HEK293T (cell line): ENCODE measurements around the gene RHCE.
"Not testable (repeated sequence)": the region's sequence is repeated elsewhere in the genome, so short reads cannot be mapped to it uniquely, and the experiment has no call there.

Source experiments
- CTCF ChIA-PET: fragments of 350-600 bp; formaldehyde crosslinking; extraction: SDS; loops from one replicate; lab custom pipeline; 2021; ENCODE audit warnings: antibody characterized with exemption, inconsistent platforms; lab: Yijun Ruan, JAX
- POLR2A ChIA-PET: fragments of 350-600 bp; formaldehyde crosslinking; extraction: SDS; loops from one replicate; lab custom pipeline; 2020; ENCODE audit warnings: antibody characterized with exemption, inconsistent platforms; lab: Yijun Ruan, JAX
- DNase-seq: peaks from one replicate; pipeline ENCODE4 v3.0.0; 2012; ENCODE audit warnings: mixed read lengths; ENCODE audit errors: extremely low spot score
- ARNT ChIP-seq: fragments of 450-650 bp; IDR thresholded peaks from 2 replicates; pipeline ENCODE4 v1.6.1; 2017; ENCODE audit warnings: mild to moderate bottlenecking
- BHLHE40 ChIP-seq: fragments of 450-650 bp; IDR thresholded peaks from 2 replicates; pipeline ENCODE4 v1.6.1; 2016; ENCODE audit warnings: mild to moderate bottlenecking, moderate library complexity, borderline replicate concordance
- CTBP1 ChIP-seq: fragments of 450-650 bp; IDR thresholded peaks from 2 replicates; pipeline ENCODE4 v1.6.1; 2016; ENCODE audit warnings: borderline replicate concordance
- ELF4 ChIP-seq: fragments of 450-650 bp; IDR thresholded peaks from 2 replicates; pipeline ENCODE4 v1.6.1; 2017; ENCODE audit warnings: antibody characterized with exemption
- FOXA1 ChIP-seq: fragments of 450-650 bp; IDR thresholded peaks from 2 replicates; pipeline ENCODE4 v1.6.1; 2016; ENCODE audit warnings: mild to moderate bottlenecking
- FOXK2 ChIP-seq: fragments of 450-650 bp; IDR thresholded peaks from 2 replicates; pipeline ENCODE4 v1.6.1; 2016; ENCODE audit warnings: mild to moderate bottlenecking
- FOXM1 ChIP-seq: fragments of 450-650 bp; IDR thresholded peaks from 2 replicates; pipeline ENCODE4 v1.6.1; 2017; ENCODE audit warnings: mild to moderate bottlenecking, borderline replicate concordance
- HDGF ChIP-seq: fragments of 450-650 bp; IDR thresholded peaks from 2 replicates; pipeline ENCODE4 v1.6.1; 2017; ENCODE audit warnings: antibody characterized with exemption, borderline replicate concordance
- L3MBTL2 ChIP-seq: fragments of 450-650 bp; conservative IDR thresholded peaks from 2 replicates; pipeline ENCODE4 v1.6.1; 2016; ENCODE audit warnings: mild to moderate bottlenecking
- LEF1 ChIP-seq: fragments of 450-650 bp; IDR thresholded peaks from 2 replicates; pipeline ENCODE4 v1.6.1; 2017; ENCODE audit warnings: mild to moderate bottlenecking, borderline replicate concordance
- NFRKB ChIP-seq: fragments of 450-650 bp; IDR thresholded peaks from 2 replicates; pipeline ENCODE4 v1.6.1; 2016; ENCODE audit warnings: mild to moderate bottlenecking, moderate library complexity
- PKNOX1 ChIP-seq: fragments of 450-650 bp; IDR thresholded peaks from 2 replicates; pipeline ENCODE4 v1.6.1; 2016
- SP1 ChIP-seq: fragments of 450-650 bp; IDR thresholded peaks from 2 replicates; pipeline ENCODE4 v1.6.1; 2017
- SUZ12 ChIP-seq: fragments of 450-650 bp; IDR thresholded peaks from 2 replicates; pipeline ENCODE4 v1.6.1; 2016; ENCODE audit warnings: mild to moderate bottlenecking
- TARDBP ChIP-seq: fragments of 450-650 bp; IDR thresholded peaks from 2 replicates; pipeline ENCODE4 v1.6.1; 2016
- ZNF384 ChIP-seq: fragments of 450-650 bp; IDR thresholded peaks from 2 replicates; pipeline ENCODE4 v1.6.1; 2016

Gene RHCE

DNA sequence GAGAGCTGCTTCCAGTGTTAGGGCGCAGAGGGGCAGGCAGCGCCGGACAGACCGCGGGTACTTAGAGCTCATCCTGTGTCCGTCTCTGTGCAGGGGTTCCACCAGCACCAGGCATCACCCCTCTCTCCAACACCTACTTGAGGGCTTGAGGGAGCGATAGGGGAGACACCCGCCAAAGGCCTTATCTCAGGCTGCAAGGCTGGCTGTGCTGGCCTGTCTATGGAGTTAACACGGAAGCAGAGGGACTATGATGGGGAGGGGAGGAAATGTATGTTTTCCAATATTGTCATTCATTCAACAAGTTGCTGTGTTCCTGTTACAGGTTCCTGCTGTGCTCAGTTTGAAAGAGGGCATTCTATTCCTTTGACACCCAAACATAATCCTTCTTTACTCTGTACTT lies at the start of gene RHCE:
Gene RHCE, minus strand, starts transcription at position 111 of the 400 bp plus-strand sequence. Its CDS starts 39 bp downstream, at position 72.
- POLR2A ChIA-PET, DNase-seq, CTCF ChIA-PET: not testable (repeated sequence)

- ChIA-PET CTCF (no interaction called here), POLR2A (interaction anchor here (1.2 kb wide), 1 partner anchor 222 kb away, joined by 3 read pairs; the partner anchor contains the start of gene RSRP1)
- no peak for DNase-seq
- TF ChIP-seq LEF1, result no peak
- no peak for TF ChIP-seq L3MBTL2
- TF ChIP-seq FOXA1, result no peak
- TF ChIP-seq FOXM1, result no peak
- TF ChIP-seq HDGF, result no peak
- TF ChIP-seq FOXK2, result no peak
- TF ChIP-seq ARNT, result no peak
- no peak for TF ChIP-seq ELF4
Observed at GRCh38 chr1:25469177-25469576, 48.6 kb upstream of the RHCE start.

DNA sequence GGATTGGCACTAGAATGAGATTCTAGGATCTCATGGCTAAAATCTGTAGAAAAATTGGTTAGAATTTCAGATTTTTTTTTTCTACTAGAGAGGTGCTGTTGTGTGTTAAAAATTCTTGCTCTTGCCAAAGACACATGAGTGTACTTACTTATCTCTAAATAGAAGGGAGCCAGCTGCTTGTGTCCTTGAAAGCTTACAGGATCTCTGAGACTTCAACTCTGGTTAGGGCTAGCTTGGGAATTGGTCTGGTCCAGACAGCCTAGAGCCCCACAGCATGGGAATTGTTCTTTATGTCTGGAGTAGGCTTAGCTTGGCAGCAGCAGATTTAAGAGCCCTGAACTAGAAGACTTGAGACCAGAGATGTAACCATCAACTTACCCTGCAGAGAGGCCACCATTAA lies 47.4 kb upstream of the RHCE start:
- TF ChIP-seq TARDBP (no peak), ARNT (no peak), SP1 (no peak), L3MBTL2 (no peak), HDGF (no peak), FOXM1 (no peak), PKNOX1 (no peak), LEF1 (no peak), FOXA1 (no peak), ZNF384 (no peak), ELF4 (no peak), NFRKB (no peak), FOXK2 (no peak), CTBP1 (no peak), SUZ12 (no peak)
- no peak for DNase-seq
- CTCF ChIA-PET, result no interaction called here
- POLR2A ChIA-PET, result interaction anchor here (1.0 kb wide), 1 partner anchor 24 kb away, joined by 4 read pairs; no protein-coding TSS in a partner anchor

DNA sequence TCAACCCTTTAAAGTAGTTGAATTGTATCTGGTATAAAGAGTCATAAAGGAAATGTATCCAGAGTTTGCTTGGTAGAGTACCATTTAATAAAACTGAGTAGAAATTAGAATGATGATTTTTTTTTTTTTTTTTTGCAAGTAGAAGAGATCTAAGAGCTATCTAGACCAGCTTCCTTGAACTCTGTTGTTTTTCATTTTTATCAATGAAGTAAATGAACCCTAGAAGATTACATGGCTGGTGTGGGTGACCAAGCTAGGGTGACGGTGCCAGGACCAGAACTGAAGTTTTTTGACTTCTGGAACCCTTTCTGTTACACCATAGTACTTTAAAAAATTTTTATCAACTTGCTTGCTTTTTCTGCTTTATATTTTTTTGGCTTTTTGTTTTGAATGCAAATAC lies 47.0 kb upstream of the RHCE start:
- ChIA-PET CTCF (no interaction called here), POLR2A (interaction anchor here (1.0 kb wide), 1 partner anchor 24 kb away, joined by 4 read pairs; no protein-coding TSS in a partner anchor)
- DNase-seq, result no peak
- TF ChIP-seq FOXA1, result no peak
- TF ChIP-seq CTBP1, result no peak
- no peak for TF ChIP-seq TARDBP
- no peak for TF ChIP-seq L3MBTL2
- no peak for TF ChIP-seq HDGF
- TF ChIP-seq FOXM1, result no peak
- no peak for TF ChIP-seq NFRKB
- TF ChIP-seq ARNT, result no peak
- TF ChIP-seq ZNF384, result no peak
- TF ChIP-seq PKNOX1, result no peak
- TF ChIP-seq LEF1, result no peak
- no peak for TF ChIP-seq SP1
- no peak for TF ChIP-seq BHLHE40
- TF ChIP-seq ELF4, result no peak
- TF ChIP-seq SUZ12, result no peak
- no peak for TF ChIP-seq FOXK2

DNA sequence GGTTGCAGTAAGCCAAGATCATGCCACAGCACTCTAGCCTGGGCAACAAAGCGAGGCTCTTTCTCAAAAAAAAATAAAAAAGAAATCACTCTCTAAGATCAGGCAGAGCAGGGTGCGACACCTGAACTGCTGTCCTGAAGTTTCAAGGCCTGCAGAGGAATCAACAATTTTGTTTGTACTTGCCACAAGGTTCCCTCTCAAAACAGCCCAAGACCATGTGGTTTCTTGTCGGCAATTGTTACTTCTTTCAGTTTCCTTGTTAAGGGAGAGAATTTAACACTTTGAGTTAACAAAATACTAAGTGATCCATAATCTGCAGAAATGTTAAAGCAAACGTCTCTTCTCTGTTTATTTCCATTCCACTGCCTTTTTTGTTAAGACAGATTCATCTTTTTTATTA lies 46.6 kb upstream of the RHCE start:
- TF ChIP-seq NFRKB (no peak), ZNF384 (no peak), SP1 (no peak), ELF4 (no peak), ARNT (no peak), PKNOX1 (no peak)
- POLR2A ChIA-PET, result no interaction called here
- CTCF ChIA-PET, result no interaction called here
- no peak for DNase-seq

DNA sequence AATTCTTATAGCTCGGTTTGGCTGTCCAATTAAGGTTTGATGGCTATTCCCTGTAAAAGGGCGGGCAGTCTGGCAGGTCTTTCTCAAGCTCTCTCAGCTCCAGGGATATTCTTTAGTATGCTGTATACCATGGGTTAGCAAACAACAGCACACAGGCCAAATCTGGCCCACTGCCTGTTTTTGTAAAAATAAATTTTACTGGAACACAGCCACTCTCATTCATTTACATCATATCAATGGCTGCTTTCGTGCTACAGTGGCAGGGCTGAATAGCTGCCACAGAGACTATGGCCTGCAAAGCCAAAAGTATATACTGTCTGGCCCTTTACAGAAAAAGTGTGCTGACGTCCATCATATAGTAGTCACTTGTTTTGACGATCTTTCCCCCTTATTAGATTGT lies 42.1 kb upstream of the RHCE start:
- POLR2A ChIA-PET, result interaction anchor here (1.3 kb wide), 1 partner anchor 231 kb away, joined by 3 read pairs; the partner anchor contains the start of gene SYF2

More for the DNA sequence above, 42.1 kb upstream of the RHCE start:
- DNase-seq, result no peak
- TF ChIP-seq ELF4 (no peak), HDGF (no peak), ZNF384 (no peak), SP1 (no peak), BHLHE40 (no peak), FOXM1 (no peak), CTBP1 (no peak), FOXK2 (no peak), FOXA1 (no peak), ARNT (no peak), NFRKB (no peak), SUZ12 (no peak), L3MBTL2 (no peak), TARDBP (no peak), LEF1 (no peak), PKNOX1 (no peak)
- CTCF ChIA-PET, result no interaction called here
